Measurements from ENCODE around the gene RCSD1.

DNA sequence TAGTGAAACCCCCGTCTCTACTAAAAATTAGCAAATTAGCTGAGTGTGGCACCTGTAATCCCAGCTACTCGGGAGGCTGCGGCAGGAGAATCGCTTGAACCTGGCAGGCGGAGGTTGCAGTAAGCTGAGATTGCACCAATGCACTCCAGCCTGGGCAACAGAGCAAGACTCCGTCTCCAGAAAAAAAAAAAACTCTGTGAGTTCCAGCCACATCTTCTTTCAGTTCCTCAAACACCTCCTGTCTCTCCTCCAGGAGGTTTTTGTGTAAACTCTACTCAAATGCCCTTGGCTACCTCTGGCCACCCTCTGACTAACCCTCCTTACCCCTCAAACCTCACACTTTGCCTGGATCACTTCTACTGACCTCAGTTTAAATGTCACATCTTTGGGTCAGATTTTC, 38.1 kb downstream of the RCSD1 start:
- TF ChIP-seq, protein P1, sequence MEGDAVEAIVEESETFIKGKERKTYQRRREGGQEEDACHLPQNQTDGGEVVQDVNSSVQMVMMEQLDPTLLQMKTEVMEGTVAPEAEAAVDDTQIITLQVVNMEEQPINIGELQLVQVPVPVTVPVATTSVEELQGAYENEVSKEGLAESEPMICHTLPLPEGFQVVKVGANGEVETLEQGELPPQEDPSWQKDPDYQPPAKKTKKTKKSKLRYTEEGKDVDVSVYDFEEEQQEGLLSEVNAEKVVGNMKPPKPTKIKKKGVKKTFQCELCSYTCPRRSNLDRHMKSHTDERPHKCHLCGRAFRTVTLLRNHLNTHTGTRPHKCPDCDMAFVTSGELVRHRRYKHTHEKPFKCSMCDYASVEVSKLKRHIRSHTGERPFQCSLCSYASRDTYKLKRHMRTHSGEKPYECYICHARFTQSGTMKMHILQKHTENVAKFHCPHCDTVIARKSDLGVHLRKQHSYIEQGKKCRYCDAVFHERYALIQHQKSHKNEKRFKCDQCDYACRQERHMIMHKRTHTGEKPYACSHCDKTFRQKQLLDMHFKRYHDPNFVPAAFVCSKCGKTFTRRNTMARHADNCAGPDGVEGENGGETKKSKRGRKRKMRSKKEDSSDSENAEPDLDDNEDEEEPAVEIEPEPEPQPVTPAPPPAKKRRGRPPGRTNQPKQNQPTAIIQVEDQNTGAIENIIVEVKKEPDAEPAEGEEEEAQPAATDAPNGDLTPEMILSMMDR (IDR thresholded peaks at IDR 0.05; ENCODE audit: insufficient read depth, low read depth, low read length) = no peak
- TF ChIP-seq EZH2 (IDR thresholded peaks at IDR 0.05; ENCODE audit: insufficient read depth, low read length) = no peak

All from astrocyte (in vitro differentiated cells and primary cell).